Adrenal gland (tissue), 19 donors: Measurements from ENCODE around the gene TFB1M. TPM values are rescaled to one million over a fixed set of nuclear protein-coding genes. Genes with fewer than 3 reads are reported as not detected.
"Not testable (repeated sequence)": the region's sequence is repeated elsewhere in the genome, so short reads cannot be mapped to it uniquely, and the experiment has no call there.

Source experiments
- DNase-seq, 7 donors: peaks; one replicate each; pipeline ENCODE4 v3.0.0-alpha.2; 2019 to 2020
- H3K27ac ChIP-seq, 5 donors: fragments of 200-600 bp; sonication (generic) in 4 of 5; 1 replicate in 3 of 5; 2 replicates in 2 of 5; pipeline versions ENCODE4 v1.5.1 to v1.8.0; 2016 to 2020; ENCODE audit warnings: mild to moderate bottlenecking in 1 of 5
- H3K27me3 ChIP-seq: fragments of 200-600 bp; 2 replicates; pipeline ENCODE4 v1.8.0; 2021
- H3K36me3 ChIP-seq, 2 donors: fragments of 200-600 bp; replicated peaks in 1 of 2; 1 replicate in 1 of 2; 2 replicates in 1 of 2; pipeline versions ENCODE4 v1.5.1 to v1.8.0; 2018 to 2022
- H3K4me1 ChIP-seq, 2 donors: fragments of 200-600 bp; replicated peaks in 1 of 2; 1 replicate in 1 of 2; 2 replicates in 1 of 2; pipeline versions ENCODE4 v1.5.1 to v1.8.0; 2018 to 2021
- H3K4me3 ChIP-seq, 4 donors: fragments of 200-600 bp; sonication (generic) in 3 of 4; one replicate each; pipeline ENCODE4 v1.5.1; 2016 to 2018
- H3K9me3 ChIP-seq, 3 donors: fragments of 200-600 bp; sonication (generic) in 1 of 3; replicated peaks in 1 of 3; 1 replicate in 2 of 3; 2 replicates in 1 of 3; pipeline versions ENCODE4 v1.5.1 to v1.8.0; 2016 to 2021
- POLR2A ChIP-seq, 2 donors: fragments of 450-650 bp; IDR thresholded peaks; one replicate each; pipeline ENCODE4 v1.6.1; 2017; ENCODE audit warnings: antibody characterized with exemption in 2 of 2, mild to moderate bottlenecking in 2 of 2, moderate library complexity in 1 of 2
- WGBS, 4 donors: extraction: QIAGEN DNeasy Blood & Tissue Kit in 2 of 4; methylation state at CpG; one replicate each; pipeline versions ENCODE4 v1.1.5 to v1.1.7; 2013 to 2017; 5-methylcytosine and 5-hydroxymethylcytosine counted together
- intact Hi-C, 2 donors: fragments of 100-400 bp; cut with DNase I; formaldehyde crosslinking; loops; one replicate each; pipeline versions ENCODE4 v1.14.1 to v1.15.0; 2022 to 2023
- long read RNA-seq, 10 donors: library from polyadenylated mRNA in 3 of 10; unstranded in 2 of 10; stranded (forward) in 1 of 10; transcript quantifications; one replicate each; pipeline ENCODE4 v2.0.0 and lab custom pipeline, GENCODE V29; 2021 to 2026
- polyA plus RNA-seq, 3 donors: library from polyadenylated mRNA; stranded (reverse); fragments of 200-250 nt in 2 of 3; fragments of 350-450 nt in 1 of 3; fragmentation: Illumina TruSeq in 1 of 3; extraction: RNeasy Lipid Tissue Mini Kit (QIAGEN cat#74804) in 1 of 3; gene quantifications; one replicate each; pipeline ENCODE4 v1.2.3, GENCODE V29; 2013 to 2014
- total RNA-seq, 9 donors: library from RNA; depleted of rRNA in 4 of 9; stranded (reverse); fragments of >200 nt in 4 of 9; fragments of 120-200 nt in 1 of 9; fragmentation: NEBNext Ultra II Directional in 1 of 9; extraction: Animal tissue kit (Norgen Biotek cat#: 25700) in 1 of 9; gene quantifications; one replicate each; pipeline versions ENCODE4 v1.1.0 to v1.2.4, GENCODE V29; 2013 to 2023
- TF ChIP-seq, protein P1 (sequence below), 6 experiments: fragments of 450-650 bp in 4 of 6; fragments of 200-600 bp in 2 of 6; sonication (generic) in 1 of 6; IDR thresholded peaks; 1 replicate in 5 of 6; 2 replicates in 1 of 6; pipeline versions ENCODE4 v1.5.1 to v1.8.0; 2016 to 2021; ENCODE audit warnings: antibody characterized with exemption in 6 of 6, mild to moderate bottlenecking in 2 of 6, moderate library complexity in 1 of 6
- donor health status: healthy with polysubstance abuse.
- donor health status: Bipolar disorder and iron deficiency.
- donor health status: DM: yes; HTN: yes; CAD: no.
- donor health status: DM: no; HTN: no; CAD: no.
- donor health status: DM: no; HTN: no; CAD: no.
- donor health status: DM: yes; HTN: yes; CAD: no.

The TFB1M gene
- total RNA-seq (10 to 100 TPM; 17.1 to 55.9 (median 50.1) TPM), polyA plus RNA-seq (10 to 100 TPM; 17.4 to 74.8 (median 49.5) TPM)
- long read RNA-seq, donor 1, transcript TFB1M-201 (7 exons, 1,424 nt): major isoform, 20 of 30 reads
- long read RNA-seq, donor 1, partial matches to known transcripts: 0 of 30 reads
- long read RNA-seq, donor 1, other reads (novel, unspliced or antisense): 10 of 30 reads
- long read RNA-seq, donor 2, transcript TFB1M-201 (7 exons, 1,424 nt): major isoform, 11 of 12 reads
- long read RNA-seq, donor 2, partial matches to known transcripts: 0 of 12 reads
- long read RNA-seq, donor 2, other reads (novel, unspliced or antisense): 0 of 12 reads
- long read RNA-seq, donor 3, transcript TFB1M-201 (7 exons, 1,424 nt): major isoform, 11 of 11 reads
- long read RNA-seq, donor 3, partial matches to known transcripts: 0 of 11 reads
- long read RNA-seq, donor 3, other reads (novel, unspliced or antisense): 0 of 11 reads
- long read RNA-seq, donor 4, transcript TFB1M-201 (7 exons, 1,424 nt): major isoform, 52 of 65 reads
- long read RNA-seq, donor 4, partial matches to known transcripts: 7 of 65 reads
- long read RNA-seq, donor 4, other reads (novel, unspliced or antisense): 6 of 65 reads
- long read RNA-seq, donor 5, transcript TFB1M-201 (7 exons, 1,424 nt): major isoform, 39 of 55 reads
- long read RNA-seq, donor 5, partial matches to known transcripts: 2 of 55 reads
- long read RNA-seq, donor 5, other reads (novel, unspliced or antisense): 14 of 55 reads
- long read RNA-seq, donor 6, transcript TFB1M-201 (7 exons, 1,424 nt): major isoform, 20 of 25 reads
- long read RNA-seq, donor 6, partial matches to known transcripts: 2 of 25 reads
- long read RNA-seq, donor 6, other reads (novel, unspliced or antisense): 3 of 25 reads
- long read RNA-seq, donor 7, partial matches to known transcripts: 0 of 3 reads
- long read RNA-seq, donor 7, other reads (novel, unspliced or antisense): 0 of 3 reads
- long read RNA-seq, donor 8, transcript TFB1M-201 (7 exons, 1,424 nt): major isoform, 15 of 15 reads
- long read RNA-seq, donor 8, partial matches to known transcripts: 0 of 15 reads
- long read RNA-seq, donor 8, other reads (novel, unspliced or antisense): 0 of 15 reads
- long read RNA-seq, donor 9, transcript TFB1M-201 (7 exons, 1,424 nt): major isoform, 13 of 13 reads
- long read RNA-seq, donor 9, partial matches to known transcripts: 0 of 13 reads
- long read RNA-seq, donor 9, other reads (novel, unspliced or antisense): 0 of 13 reads
- long read RNA-seq, donor 10, transcript TFB1M-201 (7 exons, 1,424 nt): major isoform, 9 of 14 reads
- long read RNA-seq, donor 10, partial matches to known transcripts: 0 of 14 reads
- long read RNA-seq, donor 10, other reads (novel, unspliced or antisense): 5 of 14 reads

DNA sequence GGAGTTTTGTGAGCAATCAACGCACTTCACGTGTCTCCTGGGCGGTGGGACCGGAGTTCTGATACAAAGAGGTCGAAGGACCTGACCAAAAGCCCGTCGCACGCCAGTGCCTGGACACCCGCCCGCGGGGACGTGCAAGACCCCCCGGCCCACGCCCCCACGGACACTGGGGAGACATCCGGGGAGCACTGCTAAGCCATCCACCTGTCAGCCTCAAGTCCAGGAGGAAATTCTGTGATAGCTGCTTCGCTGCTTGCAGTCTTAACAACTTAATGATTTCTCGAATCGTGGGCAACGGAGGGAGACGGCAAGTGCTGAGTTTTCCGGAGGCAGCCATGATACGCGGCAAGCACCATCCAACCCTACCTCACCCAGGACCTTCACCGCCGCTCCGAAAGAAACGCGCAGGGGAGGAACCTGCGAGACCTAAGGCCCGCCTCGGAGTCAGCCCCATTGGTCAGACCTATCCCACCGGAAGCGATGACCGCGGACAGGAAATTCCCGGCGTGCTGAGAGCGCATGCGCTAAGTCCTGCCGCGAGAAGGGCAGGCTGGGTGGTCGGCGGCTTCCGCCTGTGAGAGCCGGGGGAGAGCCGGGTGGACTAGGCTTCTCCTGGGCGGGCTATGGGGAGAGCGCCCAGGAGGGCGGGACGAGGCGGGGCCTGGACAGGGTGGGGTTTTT lies at the start of gene TFB1M:
Gene TFB1M, minus strand, starts transcription at position 393 of the 681 bp plus-strand sequence. Its CDS starts 56 bp downstream, at position 337.
- Histone ChIP-seq H3K27me3 (no peaks in the 10 kb centered on the region), H3K36me3 (peaks cover 0 to 3% of the 10 kb centered on the region in 2 donors), H3K9me3 (no peaks in the 10 kb centered on the region), H3K27ac (peak within 1 kb of the TSS; percentile 67 to 94 (median 87)), H3K4me3 (peak within 1 kb of the TSS; percentile 69 to 83 (median 78)), H3K4me1 (peaks cover 0 to 23% of the 10 kb centered on the region in 2 donors)
- intact Hi-C loops: loop anchor here in 1 of 2 donors (10.0 kb wide), 1 partner anchor 139 kb away; no protein-coding TSS in a partner anchor
- DNase-seq: peak; percentile 98 to 99 (median 99)
- TF ChIP-seq POLR2A (IDR thresholded peaks at IDR 0.05): peak; percentile 83 to 98
- TF ChIP-seq, protein P1, sequence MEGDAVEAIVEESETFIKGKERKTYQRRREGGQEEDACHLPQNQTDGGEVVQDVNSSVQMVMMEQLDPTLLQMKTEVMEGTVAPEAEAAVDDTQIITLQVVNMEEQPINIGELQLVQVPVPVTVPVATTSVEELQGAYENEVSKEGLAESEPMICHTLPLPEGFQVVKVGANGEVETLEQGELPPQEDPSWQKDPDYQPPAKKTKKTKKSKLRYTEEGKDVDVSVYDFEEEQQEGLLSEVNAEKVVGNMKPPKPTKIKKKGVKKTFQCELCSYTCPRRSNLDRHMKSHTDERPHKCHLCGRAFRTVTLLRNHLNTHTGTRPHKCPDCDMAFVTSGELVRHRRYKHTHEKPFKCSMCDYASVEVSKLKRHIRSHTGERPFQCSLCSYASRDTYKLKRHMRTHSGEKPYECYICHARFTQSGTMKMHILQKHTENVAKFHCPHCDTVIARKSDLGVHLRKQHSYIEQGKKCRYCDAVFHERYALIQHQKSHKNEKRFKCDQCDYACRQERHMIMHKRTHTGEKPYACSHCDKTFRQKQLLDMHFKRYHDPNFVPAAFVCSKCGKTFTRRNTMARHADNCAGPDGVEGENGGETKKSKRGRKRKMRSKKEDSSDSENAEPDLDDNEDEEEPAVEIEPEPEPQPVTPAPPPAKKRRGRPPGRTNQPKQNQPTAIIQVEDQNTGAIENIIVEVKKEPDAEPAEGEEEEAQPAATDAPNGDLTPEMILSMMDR (IDR thresholded peaks at IDR 0.05): peak in 1 of 6 experiments; percentile 3
- 0 to 1% (median 0%) methylated on average over 25 to 52 of the region's 52 CpGs; no CpG with 5 or more reads in 1 of the 4 donors for WGBS, 4 donors

DNA sequence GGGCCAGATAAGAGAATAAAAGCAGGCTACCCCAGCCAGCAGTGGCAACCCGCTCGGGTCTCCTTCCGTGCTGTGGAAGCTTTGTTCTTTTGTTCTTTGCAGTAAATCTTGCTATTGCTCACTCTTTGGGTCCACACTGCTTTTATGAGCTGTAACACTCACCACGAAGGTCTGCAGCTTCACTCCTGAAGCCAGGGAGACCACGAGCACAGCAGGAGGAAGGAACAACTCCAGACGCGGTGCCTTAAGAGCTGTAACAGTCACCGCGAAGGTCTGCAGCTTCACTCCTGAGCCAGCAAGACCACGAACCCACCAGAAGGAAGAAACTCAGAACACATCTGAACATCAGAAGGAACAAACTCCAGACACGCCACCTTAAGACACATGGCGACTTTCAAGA lies 49.7 kb upstream of the TFB1M start:
- H3K4me3 ChIP-seq, H3K27ac ChIP-seq, intact Hi-C loops, H3K27me3 ChIP-seq, H3K4me1 ChIP-seq, H3K36me3 ChIP-seq, DNase-seq, H3K9me3 ChIP-seq: not testable (repeated sequence)
- WGBS, 4 donors: 80 to 92% (median 87%) methylated on average over 10 to 12 of the region's 12 CpGs

DNA sequence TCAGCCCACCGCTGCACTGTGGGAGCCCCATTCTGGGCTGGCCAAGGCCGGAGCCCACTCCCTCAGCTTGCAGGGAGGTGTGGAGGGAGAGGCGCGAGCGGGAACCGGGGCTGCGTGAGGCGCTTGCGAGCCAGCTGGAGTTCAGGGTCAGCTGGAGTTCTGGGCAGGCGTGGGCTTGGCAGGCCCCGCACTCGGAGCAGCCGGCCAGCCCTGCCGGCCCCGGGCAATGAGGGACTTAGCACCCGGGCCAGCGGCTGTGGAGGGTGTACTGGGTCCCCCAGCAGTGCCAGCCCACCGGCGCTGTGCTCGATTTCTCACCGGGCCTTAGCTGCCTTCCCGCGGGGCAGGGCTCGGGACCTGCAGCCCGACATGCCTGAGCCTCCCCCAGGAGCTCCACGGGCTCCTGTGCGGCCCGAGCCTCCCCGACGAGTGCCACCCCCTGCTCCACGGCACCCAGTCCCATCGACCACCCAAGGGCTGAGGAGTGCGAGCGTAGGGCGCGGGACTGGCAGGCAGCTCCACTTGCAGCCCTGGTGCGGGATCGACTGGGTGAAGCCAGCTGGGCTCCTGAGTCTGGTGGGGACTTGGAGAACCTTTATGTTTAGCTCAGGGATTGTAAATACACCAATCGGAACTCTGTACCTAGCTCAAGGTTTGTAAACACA lies 48.8 kb upstream of the TFB1M start:
- H3K27me3 ChIP-seq, H3K9me3 ChIP-seq, DNase-seq, H3K4me3 ChIP-seq, H3K36me3 ChIP-seq, H3K27ac ChIP-seq, intact Hi-C loops, H3K4me1 ChIP-seq: not testable (repeated sequence)
- WGBS, 4 donors: 92 to 98% (median 96%) methylated on average over 5 to 39 of the region's 39 CpGs

DNA sequence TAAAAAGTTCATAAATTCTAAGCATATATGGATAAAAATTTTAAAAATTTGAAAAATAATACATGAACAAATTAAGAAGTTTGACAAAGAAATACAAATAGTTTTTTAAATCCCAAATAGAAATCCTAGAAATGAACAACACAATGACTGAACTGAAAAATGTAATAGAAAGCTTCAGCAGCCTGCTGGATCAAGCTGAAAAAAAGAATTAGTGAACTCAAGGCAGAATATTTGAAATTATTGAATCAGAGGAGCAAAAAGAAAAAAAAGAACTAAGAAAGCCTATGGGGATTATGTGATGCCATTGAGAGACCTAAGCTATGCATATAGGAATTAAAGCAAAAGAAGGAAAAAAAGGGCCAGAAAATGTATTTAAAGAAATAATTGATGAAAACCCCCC lies 39.9 kb upstream of the TFB1M start:
- Histone ChIP-seq H3K36me3 (no peaks in the 10 kb centered on the region), H3K27me3 (no peaks in the 10 kb centered on the region), H3K4me1 (no peaks in the 10 kb centered on the region), H3K9me3 (peaks cover 0 to 9% (median 0%) of the 10 kb centered on the region in 3 donors), H3K27ac (no peak overlapping the region), H3K4me3 (no peak overlapping the region)
- DNase-seq: no peak
- no peak for TF ChIP-seq POLR2A (IDR thresholded peaks at IDR 0.05)
- TF ChIP-seq, protein P1 (IDR thresholded peaks at IDR 0.05): no peak
- intact Hi-C loops: no loop called here
